GM21576 (cell line): Measurements from ENCODE around the gene PABPN1.
"Not testable (repeated sequence)": the region's sequence is repeated elsewhere in the genome, so short reads cannot be mapped to it uniquely, and the experiment has no call there.

Experiments
- ATAC-seq: cut with Tn5 transposase; IDR thresholded peaks from one replicate; pipeline ENCODE4 v1.9.1; 2021; ENCODE audit warnings: mild to moderate bottlenecking, moderate library complexity; ENCODE audit not compliant: unreplicated experiment

Gene PABPN1, protein sequence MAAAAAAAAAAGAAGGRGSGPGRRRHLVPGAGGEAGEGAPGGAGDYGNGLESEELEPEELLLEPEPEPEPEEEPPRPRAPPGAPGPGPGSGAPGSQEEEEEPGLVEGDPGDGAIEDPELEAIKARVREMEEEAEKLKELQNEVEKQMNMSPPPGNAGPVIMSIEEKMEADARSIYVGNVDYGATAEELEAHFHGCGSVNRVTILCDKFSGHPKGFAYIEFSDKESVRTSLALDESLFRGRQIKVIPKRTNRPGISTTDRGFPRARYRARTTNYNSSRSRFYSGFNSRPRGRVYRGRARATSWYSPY

GRCh38 chr14:23320584-23321571, at the start of gene PABPN1:
Gene PABPN1, plus strand, starts transcription at chr14:23321457. Its CDS starts 13 bp downstream, at chr14:23321470.
- peak; percentile 90 for ATAC-seq

GRCh38 chr14:23275412-23275811, 45.8 kb upstream of the PABPN1 start:
- no peak for ATAC-seq

- ATAC-seq: no peak
Observed at GRCh38 chr14:23277189-23277588, 44.1 kb upstream of the PABPN1 start.

- not testable (repeated sequence) for ATAC-seq
Observed at GRCh38 chr14:23277928-23278327, 43.3 kb upstream of the PABPN1 start.

DNA sequence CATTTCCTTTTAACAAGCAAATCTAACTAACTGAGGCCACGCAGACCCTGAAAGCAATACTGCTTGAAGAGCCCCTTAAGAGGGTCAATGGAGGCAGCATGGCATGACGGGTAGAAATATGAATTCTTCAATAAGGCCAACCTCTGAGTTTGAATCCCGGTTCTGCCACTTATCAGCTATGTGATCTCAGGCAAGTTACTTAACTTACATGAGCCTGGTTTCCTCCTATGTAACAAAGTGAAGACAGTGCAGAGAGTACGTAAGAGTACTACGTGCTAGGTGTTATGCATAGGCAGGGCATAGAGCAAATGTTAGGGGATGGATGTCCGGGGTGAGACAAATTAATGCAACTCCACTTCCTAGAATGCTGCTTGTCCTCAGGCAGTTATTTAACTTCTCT, 40.0 kb upstream of the PABPN1 start:
- no peak for ATAC-seq

- no peak for ATAC-seq
Observed at GRCh38 chr14:23284654-23285529, 36.4 kb upstream of the PABPN1 start.

- peak; percentile 19 for ATAC-seq
Observed at GRCh38 chr14:23285530-23286019, 35.7 kb upstream of the PABPN1 start.

DNA sequence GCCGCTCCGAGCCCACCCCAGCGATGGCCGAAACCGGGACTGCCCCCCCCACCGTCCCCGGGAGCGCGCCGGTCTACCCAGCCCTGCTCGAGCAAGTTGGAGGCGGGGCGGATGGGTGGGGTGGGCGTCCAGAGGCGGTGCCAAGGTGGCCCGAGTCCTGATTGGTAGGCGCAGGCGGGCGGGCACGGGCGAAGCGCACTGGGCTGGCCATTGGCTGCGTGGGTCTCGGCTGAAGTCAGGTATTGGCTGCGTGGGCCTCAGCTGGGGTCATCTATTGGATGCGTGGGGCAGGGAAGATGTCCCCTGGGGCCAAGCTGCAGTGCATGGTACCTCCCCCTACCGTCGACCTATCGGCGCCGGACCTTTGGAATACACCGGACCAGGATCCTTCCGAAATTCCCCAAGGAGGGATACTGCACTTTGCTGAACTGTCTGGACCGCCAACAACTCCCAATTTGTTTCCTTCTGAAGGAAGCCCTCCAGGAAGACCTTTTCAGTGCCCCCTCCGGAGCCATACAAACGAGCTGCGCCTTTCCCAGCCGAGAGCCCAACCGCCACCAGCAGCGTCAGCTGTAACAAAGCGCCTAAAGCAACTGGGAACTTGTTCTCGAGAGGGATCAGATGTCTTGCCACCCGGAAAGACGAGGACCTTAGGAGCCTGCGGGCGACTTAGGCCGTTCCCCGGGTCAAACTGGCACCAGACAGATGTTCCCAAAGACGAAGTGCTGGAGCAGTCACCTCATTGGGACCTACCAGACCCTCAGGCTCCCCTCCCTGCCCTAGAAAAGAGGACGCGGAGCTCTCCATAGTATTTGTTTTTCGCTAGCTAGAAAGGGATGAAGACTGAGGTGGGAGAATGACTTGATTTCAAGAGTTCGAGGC, 35.0 kb upstream of the PABPN1 start, which contains the start of gene HOMEZ:
TSS of gene HOMEZ (minus strand) at position 113 of the 882 bp plus-strand sequence. CDS start 180 bp downstream, outside the sequence.
- ATAC-seq: peak; percentile 98

- ATAC-seq: no peak
Observed at GRCh38 chr14:23286902-23287479, 34.3 kb upstream of the PABPN1 start.

DNA sequence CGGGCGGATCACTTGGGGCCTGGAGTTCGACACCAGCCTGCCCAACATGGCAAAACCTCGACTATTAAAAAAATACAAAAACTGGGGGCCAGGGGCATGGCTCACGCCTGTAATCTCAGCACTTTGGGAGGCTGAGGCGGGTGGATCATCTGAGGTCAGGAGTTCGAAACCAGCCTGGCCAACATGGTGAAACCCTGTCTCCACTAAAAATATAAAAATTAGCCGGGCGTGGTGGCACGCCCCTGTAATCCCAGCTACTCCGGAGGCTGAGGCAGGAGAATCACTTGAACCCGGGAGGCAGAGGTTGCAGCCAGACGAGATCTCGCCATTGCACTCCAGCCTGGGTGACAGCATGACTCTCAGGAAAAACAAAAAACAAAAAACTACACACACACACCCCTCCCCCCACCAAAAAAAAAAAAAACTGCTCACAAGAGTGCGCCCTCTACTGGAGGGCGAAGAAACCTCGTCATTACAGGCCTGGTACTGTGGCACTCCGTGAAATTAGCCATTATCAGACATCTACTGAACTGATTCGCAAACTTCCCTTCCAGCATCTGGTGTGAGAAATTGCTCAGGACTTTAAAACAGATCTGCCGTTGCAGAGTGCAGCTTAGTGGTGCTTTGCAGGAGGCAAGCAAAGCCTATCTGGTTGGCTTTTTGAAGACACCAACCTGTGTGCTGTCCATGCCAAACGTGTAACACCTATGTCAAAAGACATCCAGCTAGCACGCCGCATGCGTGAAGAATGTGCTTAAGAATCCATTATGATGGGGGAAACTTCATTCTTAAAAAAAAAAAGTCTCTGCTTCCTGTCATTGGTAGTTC, 26.3 kb upstream of the PABPN1 start:
- ATAC-seq: no peak

- ATAC-seq: no peak
Observed at GRCh38 chr14:23296012-23296777, 25.1 kb upstream of the PABPN1 start.

- no peak for ATAC-seq
Observed at GRCh38 chr14:23297096-23297495, 24.2 kb upstream of the PABPN1 start.

DNA sequence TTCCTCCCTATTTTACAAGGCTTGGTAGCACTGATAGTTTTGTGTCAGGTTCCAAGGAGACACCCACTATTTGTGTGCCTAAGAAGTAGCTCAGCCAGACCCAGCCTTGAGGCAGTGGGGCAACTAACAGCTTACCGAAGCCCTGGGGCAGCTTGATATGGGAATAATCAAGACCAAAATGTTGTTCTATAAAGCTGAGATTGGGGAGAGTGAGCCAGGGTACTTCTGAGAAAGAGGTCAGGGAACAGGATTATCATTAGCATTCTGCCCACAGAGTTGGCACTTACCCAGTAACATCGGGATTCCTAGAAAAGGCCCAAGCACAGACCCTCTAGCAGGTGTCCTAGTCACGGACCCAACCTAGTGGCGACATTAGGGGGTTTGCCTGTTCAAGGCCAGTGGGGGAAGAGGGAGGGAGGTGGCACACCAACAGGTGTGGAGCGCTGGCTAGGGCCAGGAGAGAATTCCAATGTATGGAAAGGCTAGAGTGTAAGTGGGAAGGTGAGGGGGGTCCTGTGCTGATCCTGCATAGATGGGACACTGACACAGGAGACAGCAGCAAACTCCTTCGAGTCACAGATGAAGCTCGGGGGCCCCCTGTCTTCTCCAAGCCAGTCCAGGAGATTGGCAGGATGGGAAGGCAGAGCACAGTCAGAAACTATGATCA, 23.5 kb upstream of the PABPN1 start:
- no peak for ATAC-seq

- no peak for ATAC-seq
Observed at GRCh38 chr14:23299211-23299957, 21.9 kb upstream of the PABPN1 start.

- no peak for ATAC-seq
Observed at GRCh38 chr14:23299986-23300686, 21.1 kb upstream of the PABPN1 start.
